Effector CD4-positive, alpha-beta T cell (primary cell): ENCODE results near the gene MRTFA.
"Not testable (repeated sequence)": the region's sequence is repeated elsewhere in the genome, so short reads cannot be mapped to it uniquely, and the experiment has no call there.

Experiments
- DNase-seq: peaks from one replicate; pipeline ENCODE4 v3.0.0-alpha.2; 2020

Gene MRTFA

DNA sequence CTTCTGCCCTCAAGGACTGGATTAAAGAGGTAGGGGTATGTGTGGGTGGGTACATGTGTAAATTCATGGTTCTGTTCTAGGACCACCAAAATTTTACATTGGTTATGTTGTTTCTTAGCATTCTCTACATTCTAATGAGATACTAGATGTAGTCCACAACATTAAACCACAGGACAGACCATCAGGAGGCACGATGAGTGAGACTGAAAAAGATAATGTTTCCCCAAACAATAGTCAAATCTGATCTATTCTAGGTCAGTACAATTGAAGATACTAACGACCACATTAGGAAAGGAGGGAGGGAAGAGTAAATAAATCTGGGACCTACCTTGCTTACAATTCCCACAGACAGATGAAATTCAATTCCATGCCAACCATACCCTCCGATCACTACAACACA lies 42.2 kb downstream of the MRTFA start:
- DNase-seq, result no peak

DNA sequence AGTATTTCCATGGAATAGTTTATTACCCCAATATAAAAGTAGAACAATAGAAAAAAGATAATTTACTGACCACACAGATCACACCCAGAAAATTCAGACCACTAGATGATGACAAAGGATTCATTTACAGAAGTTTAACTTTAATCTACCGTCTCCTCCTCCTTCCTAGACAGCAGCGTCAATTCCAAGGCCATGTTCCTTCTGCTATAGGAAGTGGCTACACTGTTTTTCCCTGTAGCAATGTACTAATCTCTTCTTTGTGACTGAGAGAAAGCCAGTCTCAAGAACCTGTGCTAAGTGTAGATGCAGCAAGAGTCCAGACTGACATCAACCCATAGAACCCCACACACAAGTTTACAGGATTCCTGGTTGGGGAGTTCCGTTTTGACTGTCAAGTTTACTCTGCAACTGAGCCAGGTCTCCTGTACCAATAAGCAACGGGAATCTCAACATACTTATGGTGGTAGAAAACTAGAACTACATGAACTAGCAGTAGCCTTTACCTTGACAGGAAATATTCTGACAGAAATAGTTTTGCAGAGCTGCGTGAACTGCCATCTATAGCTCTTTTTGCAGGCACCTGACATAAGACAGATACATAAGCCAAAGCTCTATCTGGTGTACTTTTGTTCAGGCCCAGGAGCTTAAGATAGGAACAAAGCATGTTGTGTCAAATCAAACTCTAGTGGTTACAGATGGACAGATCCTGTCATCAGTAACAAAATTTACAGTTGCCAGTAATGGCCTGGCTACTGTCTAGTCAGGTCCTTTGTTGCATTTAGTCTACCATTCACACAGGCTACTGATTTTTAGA lies 42.9 kb downstream of the MRTFA start:
- no peak for DNase-seq

- DNase-seq, result no peak
These were observed 44.0 kb downstream of the MRTFA start for GRCh38 chr22:40592352-40593113.

GRCh38 chr22:40588726-40589125 lies 47.8 kb downstream of the MRTFA start:
- no peak for DNase-seq

DNA sequence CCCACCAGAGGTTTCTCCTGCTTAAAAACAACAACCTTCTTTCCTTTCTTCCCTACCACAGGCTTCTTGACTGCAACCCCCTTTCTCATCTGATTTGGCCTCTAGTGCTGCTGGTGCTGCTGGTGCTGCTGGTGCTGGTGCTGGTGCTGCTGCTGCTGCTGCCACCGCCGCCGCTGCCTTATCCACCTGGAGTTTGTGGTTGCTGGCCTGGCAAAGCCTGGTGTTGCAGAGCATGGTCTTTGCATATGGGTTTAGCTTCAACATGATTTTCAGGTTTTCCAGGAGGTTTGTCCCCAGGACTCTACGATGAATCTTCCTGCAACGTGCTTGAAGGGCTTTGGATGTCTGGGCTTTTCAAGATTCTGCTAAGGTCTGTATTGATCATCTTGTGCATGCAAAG lies 49.7 kb downstream of the MRTFA start:
- DNase-seq, result no peak

GRCh38 chr22:40585310-40585751 lies 51.2 kb downstream of the MRTFA start:
- no peak for DNase-seq

DNA sequence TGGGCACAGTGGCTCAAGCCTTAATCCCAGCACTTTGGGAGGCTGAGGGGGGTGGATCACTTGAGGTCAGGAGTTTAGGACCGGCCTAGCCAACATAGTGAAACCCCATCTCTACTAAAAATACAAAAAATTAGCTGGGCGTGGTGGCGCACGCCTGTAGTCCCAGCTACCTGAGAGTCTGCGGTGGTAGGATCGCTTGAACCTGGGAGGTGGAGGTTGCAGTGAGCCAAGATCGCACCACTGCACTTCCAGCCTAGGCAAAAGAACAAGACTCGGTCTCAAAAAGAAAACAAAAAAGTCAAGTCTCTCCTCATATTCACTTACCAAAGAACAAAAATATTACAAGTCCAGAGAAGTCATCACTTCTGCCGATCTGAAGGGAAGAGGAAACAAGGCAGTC lies 51.8 kb downstream of the MRTFA start:
- not testable (repeated sequence) for DNase-seq

DNA sequence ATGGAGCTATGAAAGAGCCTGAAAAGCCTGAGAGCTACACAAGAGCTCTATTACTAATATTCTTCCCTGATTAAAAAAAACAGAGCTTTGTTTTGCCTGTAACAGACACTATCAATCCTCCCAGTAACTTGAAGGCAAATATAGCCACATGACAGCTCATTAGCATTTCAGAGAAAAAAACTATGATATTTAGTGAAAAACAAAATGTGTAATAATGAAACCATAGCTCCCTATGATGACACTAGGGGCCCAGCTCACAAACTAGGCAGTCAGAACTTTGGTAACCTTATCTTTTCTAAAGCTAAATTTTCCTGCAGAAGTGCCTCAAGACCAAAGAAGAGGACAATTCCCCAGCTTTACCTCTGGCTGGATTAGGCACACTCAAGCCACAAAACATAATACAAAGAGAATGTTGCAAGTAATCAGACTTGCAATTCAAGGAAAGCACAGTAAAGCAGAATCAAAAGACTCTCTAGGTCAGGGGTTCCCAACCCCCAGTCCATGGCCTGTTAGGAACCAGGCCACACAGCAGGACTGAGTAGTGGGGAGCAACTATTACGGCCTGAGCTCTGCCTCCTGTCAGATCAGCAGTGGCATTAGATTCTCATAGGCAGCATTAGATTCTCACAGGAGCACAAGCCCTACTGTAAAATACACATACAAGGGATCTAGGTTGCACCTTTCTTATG lies 53.3 kb downstream of the MRTFA start:
- DNase-seq, result no peak

- DNase-seq, result no peak
These were observed 54.5 kb downstream of the MRTFA start for GRCh38 chr22:40582063-40582462.

DNA sequence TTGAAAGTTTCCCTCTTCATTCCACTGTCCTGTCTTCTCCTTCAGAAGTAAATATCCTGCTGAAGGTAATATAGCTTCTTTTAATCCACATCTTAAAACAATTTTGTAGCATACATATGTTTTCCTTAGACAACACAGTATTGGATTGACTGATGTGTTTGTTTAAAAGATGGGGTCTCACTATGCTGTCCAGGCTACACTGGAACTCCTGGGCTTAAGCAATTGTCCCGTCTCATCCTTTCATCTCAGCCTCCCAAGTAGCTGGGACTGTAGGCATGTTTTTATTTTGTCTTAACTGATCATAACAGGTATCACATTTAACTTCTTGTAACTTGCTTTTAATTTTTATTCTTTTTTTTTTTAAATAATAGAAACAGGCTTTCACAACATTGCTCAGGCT lies 55.9 kb downstream of the MRTFA start:
- no peak for DNase-seq

GRCh38 chr22:40578171-40578570 lies 58.3 kb downstream of the MRTFA start:
- DNase-seq, result no peak

DNA sequence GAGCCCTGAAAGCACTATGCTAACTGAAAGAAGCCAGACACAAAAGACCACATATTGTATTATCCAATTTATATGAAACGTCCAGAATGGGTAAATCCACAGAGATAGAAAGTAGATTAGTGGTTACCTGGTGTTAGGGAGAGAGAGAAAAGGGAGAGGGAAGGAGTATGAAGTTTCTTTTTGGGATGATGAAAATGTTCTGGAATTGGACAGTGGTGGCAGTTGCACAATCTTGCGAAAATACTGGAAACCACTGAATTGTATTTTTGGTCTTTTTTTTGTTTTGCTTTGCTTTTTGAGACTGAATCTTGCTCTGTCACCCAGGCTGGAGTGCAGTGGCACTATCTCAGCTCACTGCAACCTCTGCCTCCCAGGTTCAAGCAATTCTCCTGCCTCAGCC lies 63.5 kb downstream of the MRTFA start:
- DNase-seq, result no peak

DNA sequence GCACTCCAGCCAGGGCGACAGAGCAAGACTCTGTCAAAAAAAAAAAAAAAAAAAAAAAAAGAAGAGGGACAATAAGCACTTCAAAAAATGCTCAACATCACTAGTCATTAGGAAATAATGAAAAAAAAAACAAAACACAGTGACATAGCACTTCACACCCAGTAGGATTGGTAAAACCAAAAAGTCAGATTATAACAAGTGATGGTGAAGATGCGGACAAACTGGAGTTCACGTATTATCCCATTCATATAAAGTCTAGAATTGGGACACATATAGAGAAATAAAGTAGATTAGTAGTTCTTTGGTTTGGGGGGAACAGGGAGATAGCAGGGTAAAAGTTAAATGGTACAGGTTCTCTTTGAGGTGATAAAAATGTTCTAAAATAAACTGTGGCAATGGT lies 64.6 kb downstream of the MRTFA start:
- no peak for DNase-seq

GRCh38 chr22:40567626-40568328 lies 68.7 kb downstream of the MRTFA start:
- DNase-seq, result no peak

DNA sequence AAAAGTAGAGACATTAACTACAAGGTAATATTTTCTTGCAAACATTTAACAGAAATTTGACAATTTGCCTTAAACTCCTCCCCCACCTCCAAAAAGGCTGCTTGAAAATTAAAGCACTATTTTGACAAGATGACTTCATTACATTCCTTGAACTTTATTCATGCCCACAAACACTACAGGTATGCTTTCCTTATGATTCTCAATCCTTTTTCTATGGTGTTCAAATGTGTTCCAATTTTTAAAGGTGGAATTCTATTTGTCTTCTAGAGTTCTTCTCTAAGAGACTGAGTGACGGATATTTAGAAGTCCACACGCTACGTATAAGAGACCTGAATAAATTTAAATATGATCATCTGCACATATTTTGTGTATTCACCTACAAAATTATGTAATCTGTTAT lies 69.4 kb downstream of the MRTFA start:
- DNase-seq, result no peak

- DNase-seq, result no peak
These were observed 75.5 kb downstream of the MRTFA start for GRCh38 chr22:40560994-40561515.

- no peak for DNase-seq
These were observed 76.0 kb downstream of the MRTFA start for GRCh38 chr22:40560551-40560950.

DNA sequence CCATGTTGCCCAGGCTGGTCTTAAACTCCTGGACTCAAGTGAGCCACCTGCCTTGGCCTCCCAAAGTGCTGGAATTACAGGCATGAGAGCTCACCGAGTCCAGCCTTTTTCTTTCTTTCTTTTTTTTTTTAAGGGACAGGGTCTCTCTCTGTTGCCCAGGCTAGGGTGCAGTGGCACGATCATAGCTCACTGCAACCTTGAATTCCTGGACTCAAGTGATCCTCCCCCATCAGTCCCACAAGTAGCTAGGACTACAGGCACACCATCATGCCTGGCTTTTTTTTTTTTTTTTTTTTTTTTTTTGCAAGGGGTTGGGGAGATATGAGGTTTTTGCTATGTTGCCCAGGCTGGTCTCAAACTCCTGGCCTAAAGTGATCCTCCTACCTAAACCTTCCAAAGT lies 78.5 kb downstream of the MRTFA start:
- DNase-seq, result no peak

DNA sequence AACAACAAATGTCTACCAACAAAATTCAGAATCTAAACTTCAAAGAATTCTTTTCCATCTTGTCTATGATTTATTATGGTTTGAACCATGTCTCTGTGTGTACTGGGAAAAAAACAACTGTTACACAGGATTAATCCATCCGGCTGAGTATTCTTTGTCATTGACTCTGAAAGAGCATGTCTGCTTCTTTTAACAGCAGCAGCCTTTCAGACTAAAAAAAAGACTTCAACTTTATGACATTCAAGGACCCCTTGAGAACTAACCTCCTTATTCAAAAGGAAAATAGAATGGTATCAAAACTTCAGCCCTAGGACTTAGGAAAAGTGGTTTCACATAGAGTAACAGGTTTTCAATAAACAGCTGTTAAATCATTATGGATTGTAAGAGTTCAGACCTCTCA lies 79.9 kb downstream of the MRTFA start:
- DNase-seq, result no peak

DNA sequence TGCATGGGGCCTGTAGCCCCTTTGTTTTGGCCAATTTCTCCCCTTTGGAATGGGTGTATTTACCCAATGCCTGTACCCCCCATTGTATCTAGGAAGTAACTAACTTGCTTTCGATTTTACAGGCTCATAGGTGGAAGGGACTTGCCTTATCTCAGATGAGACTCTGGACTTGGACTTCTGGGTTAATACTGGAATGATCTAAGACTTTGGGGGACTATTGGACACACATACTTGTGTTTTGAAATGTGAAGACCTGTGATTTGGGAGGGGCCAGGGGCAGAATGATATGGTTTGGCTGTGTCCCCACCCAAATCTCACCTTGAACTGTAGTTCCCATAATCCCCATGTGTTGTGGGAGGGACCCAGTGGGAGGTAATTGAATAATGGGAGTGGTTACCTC lies 82.5 kb downstream of the MRTFA start:
- not testable (repeated sequence) for DNase-seq

DNA sequence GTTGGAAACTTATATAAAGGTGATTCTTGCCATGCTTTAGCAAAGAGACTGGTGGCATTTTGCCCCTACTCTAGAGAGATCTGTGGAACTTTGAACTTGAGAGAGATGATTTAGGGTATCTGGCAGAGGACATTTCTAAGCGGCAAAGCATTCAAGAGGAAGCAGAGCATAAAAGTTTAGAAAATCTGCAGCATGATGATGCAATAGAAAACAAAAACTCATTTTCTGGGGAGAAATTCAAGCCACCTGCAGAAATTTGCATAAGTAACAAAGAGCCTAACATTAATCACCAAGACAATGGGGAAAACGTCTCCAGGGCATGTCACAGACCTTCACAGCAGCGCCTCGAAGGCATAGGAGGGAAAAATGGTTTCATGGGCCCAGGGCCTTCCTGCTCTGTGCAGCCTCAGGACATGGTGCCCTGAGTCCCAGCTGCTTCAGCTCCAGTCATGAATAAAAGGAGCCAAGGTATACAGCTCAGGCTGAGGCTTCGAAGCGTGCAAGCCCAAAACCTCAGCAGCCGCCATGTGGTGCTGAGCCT lies 83.4 kb downstream of the MRTFA start:
- DNase-seq, result no peak

DNA sequence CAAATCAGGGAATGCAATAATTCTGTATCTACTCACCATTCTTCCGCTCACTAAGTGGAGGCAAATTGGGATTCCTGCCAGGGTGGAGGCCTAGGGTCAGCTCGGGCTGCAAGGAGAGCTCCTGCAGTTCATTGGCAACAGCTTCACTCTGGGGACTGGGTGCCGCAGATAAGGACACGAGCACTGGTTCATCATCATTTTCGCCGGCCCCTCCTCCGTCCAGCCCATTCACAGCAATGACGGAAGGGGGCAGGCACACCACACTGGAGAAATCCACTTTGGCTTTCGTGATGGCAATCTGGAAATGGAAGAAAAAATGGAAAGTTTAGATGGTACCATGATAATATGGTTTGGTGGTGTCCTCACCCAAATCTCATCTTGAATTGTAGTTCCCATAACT lies 84.4 kb downstream of the MRTFA start:
- no peak for DNase-seq
